GM10266 (cell line): Measurements from ENCODE around the gene RTTN.
"Not testable (repeated sequence)": the region's sequence is repeated elsewhere in the genome, so short reads cannot be mapped to it uniquely, and the experiment has no call there.

Source experiments
- DNase-seq: peaks from one replicate; pipeline ENCODE4 v3.0.0; 2012; ENCODE audit errors: extremely low spot score
- CTCF ChIP-seq: IDR thresholded peaks from 2 replicates; pipeline ENCODE4 v1.5.1; 2012; ENCODE audit warnings: mild to moderate bottlenecking, low read depth; ENCODE audit not compliant: control insufficient read depth, insufficient read depth; ENCODE audit errors: missing control alignments

The RTTN gene

GRCh38 chr18:69985239-69985638, 220.2 kb downstream of the RTTN start:
- no peak for TF ChIP-seq CTCF
- no peak for DNase-seq

- TF ChIP-seq CTCF: no peak
- no peak for DNase-seq
Measured at GRCh38 chr18:69982417-69982816, 223.1 kb downstream of the RTTN start.

GRCh38 chr18:69981948-69982347, 223.5 kb downstream of the RTTN start:
- TF ChIP-seq CTCF: no peak
- no peak for DNase-seq

- no peak for TF ChIP-seq CTCF
- DNase-seq: no peak
Measured at GRCh38 chr18:69980982-69981804, 224.3 kb downstream of the RTTN start.

- DNase-seq: no peak
- no peak for TF ChIP-seq CTCF
Measured at GRCh38 chr18:69980509-69980908, 225.0 kb downstream of the RTTN start.

GRCh38 chr18:69978732-69979715, 226.5 kb downstream of the RTTN start:
- TF ChIP-seq CTCF: no peak
- peak; percentile 30 for DNase-seq

- DNase-seq: not testable (repeated sequence)
Measured at GRCh38 chr18:69975294-69975693, 230.2 kb downstream of the RTTN start.
